GM21825 (cell line): ENCODE data around the gene DAB2IP.
"Not testable (repeated sequence)": the region's sequence is repeated elsewhere in the genome, so short reads cannot be mapped to it uniquely, and the experiment has no call there.

Source experiments
- ATAC-seq: cut with Tn5 transposase; IDR thresholded peaks from one replicate; pipeline ENCODE4 v1.9.1; 2021; ENCODE audit warnings: mild to moderate bottlenecking, moderate library complexity; ENCODE audit not compliant: unreplicated experiment

Gene DAB2IP

DNA sequence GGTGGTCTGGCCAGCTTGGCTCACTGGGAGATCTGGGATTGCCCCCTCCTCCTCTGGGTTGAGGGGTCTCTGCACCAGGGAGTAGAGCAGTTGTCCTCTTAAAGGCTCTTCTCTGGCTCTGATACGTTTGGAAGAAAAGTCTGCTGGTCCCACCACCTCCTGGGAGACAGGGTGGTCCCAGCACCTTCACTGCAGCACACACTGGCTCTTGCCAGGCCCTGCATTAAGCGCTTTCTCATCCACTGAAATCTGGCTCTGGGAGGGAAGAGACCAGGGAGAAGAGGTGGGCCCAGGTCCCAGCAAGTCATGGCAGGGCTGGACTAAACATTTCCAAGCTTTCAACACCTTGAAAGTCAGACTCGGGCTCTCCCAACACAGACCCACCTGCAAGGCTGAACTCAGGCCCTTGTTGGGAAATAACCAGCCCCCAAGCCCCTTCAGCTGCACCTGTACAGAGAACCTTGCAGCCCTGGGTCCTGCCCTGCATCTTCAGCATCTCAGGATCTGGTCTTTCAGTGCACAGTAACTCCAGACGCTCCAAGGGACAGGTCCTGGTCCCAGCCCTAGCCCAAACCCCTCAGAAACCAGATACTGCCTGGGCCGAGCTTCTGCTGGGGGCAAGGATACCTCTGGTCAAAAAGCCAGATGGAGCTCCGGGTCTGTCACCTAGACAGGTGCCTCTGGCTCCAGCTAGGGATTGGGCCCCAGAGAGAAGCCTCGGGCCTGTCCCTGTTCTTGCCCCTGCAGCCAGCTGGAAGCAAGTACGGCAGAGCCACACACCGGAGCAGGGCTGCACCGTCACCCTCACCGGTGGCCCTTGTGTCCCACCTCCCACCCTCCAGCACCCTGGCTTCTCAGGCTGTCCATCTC lies 134.5 kb downstream of the DAB2IP start:
- ATAC-seq = no peak

DNA sequence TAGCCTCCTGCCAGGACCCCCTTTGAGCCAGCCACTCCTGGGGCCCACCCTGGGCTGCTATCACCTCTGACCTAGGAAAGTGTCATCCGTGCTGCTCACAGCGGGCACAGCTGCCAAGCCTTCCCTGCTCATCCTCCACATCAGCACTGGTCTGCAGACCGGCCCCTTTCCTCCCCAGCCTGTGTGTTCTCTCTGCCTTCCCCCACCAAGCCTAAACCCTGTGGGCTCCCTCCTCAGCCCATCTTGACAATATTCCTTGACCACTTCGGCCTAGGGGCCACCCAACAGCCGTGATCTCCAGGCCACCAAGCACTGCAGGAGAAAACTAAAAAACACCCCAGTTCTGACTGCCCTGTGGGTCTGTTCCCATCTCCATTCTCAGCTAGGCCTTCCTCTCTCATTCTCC lies 135.1 kb downstream of the DAB2IP start:
- ATAC-seq = no peak

DNA sequence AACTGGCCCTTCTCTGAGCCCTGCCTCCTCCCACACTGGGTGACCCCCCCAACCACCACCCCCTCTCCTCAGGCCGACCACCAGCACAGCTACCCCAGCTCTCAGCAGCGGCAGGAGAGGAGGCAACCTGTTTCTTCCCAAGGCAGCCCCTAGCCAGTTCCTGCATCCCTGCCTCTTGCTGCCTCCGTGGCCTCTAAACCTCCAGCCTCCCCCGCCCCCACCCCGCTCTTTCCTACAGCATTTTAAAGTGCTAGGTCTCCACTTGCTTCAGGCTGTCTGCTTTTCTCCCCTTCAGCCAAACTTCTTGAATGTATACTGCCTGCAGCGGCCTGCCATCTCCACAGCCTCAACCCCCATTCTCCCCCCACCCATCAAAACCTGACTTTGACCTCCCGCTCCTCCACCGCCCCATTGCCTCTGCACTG lies 135.6 kb downstream of the DAB2IP start:
- ATAC-seq = no peak

DNA sequence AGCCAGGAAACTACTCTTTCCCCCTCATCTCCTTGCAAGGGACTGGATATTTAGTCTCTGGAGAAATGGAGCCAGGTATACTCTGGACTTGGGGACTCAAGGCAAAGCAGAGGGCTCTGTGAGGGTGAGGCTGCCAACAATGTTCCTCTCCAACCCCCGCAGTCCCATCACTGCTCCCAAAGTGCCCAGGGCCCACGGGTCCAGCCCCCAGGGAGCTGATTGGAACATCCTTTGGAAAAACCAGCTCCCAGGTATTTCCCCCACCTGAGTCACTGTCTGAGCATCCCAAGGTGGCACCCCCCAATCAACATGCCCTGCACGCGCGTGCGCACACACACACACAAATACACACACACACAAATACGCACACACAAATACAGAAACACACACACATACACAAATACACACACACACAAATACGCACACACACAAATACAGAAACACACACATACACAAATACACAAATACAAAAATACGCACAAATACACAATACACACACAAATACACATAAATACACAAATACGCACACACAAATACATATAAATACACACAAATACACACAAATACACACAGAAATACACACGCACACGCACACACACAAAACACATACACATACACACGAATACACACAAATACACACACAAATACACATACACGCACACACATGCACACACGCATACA lies 137.4 kb downstream of the DAB2IP start:
- no peak for ATAC-seq

DNA sequence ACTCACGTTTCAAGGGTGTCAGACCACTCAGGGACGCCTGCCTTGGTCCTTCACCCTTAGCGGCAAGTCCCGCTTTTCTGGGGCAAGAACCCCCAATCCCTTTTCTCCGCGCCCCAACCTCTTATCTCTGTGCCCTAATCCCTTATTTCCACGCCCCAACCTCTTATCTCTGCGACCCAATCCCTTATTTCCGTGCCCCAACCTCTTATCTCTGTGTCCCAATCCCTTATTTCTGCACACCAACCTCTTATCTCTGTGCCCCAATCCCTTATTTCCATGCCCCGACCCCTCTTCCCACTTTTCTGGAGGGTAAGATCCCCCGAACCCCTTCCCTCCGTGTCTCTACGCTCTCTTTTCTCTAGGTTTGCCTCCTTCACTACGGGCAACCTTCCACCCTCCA lies 139.4 kb downstream of the DAB2IP start:
- ATAC-seq = no peak

DNA sequence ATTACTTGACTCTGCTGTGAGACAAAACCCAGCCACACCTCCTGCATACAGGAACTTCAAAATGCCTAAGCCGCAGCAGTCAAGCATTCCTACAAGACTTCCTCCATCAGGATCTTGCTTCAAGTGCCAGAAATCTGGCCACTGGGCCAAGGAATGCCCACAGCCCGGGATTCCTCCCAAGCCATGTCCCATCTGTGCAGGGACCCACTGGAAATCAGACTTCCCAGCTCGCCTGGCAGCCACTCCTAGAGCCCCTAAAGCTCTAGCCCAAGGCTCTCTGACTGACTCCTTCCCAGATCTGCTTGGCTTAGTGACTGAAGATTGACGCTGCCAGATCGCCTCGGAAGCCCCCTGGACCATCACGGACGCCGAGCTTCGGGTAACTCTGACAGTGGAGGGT lies 141.0 kb downstream of the DAB2IP start:
- ATAC-seq = not testable (repeated sequence)

DNA sequence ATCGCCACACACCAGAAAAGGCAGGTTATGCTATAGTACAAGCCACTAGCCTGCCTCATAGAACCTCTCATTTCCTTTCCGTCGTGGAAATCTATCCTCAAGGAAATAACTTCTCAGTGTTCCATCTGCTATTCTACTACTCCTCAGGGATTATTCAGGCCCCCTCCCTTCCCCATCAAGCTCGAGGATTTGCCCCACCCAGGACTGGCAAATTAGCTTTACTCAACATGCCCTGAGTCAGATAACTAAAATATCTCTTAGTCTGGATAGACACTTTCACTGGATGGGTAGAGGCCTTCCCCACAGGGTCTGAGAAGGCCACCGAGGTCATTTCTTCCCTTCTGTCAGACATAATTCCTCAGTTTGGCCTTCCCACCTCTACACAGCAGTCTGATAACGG lies 142.9 kb downstream of the DAB2IP start:
- ATAC-seq = not testable (repeated sequence)

DNA sequence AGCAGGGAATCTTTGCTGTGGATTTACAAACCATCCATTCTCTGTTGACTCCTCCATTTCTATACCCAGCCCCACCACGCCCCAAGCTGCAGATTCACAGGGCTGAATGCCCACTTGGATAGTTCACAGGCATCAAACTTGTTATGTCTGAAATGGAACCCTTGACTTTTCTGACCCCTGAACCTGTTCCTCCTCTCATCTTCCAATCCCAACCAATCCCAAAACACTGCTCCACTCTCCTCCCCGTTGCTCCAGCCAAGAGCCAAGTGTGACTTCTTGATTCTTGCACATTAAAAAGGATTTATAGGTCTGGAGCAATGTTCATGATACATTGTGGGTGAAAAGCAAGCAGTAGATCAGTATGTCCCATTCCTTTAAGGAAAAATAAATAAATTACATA lies 145.6 kb downstream of the DAB2IP start:
- no peak for ATAC-seq

DNA sequence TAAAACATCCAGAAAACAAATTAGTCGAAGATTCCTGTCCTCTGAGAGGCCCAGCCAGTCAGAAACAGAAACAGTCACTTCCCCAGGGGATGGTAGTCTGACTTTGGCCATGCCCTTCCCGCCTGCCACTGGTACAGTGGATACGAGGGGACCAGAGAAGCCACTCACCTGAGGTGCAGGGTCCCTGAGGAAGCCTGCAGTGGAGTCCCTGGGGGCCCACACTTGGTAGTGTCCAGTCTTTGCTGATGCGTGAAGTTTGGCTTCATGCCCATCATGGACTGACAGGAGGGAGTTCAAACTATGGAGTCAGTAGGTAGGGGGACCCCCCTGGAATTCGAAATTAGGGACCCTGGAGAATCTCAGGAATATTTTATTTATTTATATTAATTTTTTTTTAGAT lies 147.5 kb downstream of the DAB2IP start:
- no peak for ATAC-seq

DNA sequence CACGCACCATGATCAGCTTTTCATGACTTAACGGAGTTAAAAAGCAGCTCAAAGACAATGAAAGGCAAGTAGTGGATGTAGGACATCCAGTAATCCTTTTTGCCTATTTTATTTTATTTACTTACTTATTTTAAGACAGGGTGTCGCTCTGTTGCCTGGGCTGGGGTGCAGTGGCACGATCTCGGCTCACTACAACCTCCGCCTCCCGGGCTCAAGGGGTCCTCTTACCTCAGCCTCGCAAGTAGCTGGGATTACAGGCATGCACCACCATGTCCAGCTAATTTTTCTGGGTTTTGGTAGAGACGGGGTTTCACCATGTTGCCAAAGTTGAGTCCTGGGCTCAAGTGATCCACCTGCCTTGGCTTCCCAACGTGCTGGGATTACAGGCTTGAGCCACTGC lies 148.9 kb downstream of the DAB2IP start:
- no peak for ATAC-seq

DNA sequence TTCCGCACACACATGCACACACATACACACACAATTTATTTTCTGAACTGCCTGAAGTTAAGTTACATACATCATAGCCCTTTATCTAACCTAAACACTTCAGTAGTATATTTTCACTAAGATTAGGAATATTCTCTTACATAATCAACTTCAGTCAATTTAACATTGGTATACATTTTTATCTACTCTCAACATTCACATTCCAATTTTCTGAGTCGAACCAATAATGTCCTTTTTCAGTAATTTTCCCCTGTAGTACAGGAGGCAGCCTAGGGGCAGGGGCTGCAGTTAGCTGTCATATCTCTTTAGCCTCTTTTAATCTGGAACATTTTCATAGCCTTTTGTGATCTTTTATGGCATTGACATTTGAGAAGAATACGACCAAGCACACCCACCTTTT lies 150.1 kb downstream of the DAB2IP start:
- no peak for ATAC-seq

DNA sequence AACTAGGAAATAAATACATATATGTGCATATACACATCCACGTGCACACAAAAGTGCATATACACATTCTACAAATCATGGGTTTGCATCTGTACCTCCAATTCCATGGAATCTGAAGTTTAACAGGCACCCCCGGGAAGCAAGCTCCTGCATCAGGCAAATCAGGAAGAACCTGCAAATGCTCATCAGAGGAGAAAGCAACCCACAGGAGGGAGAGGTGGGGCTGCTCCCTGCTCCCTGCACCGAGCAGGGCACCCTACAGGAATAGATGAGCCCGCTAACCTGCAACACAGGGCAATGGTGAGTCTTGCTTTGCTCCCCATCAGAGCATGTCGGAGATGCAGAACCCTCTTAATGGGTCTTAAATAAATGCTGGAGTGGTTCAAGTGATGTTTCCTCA lies 151.3 kb downstream of the DAB2IP start:
- no peak for ATAC-seq

DNA sequence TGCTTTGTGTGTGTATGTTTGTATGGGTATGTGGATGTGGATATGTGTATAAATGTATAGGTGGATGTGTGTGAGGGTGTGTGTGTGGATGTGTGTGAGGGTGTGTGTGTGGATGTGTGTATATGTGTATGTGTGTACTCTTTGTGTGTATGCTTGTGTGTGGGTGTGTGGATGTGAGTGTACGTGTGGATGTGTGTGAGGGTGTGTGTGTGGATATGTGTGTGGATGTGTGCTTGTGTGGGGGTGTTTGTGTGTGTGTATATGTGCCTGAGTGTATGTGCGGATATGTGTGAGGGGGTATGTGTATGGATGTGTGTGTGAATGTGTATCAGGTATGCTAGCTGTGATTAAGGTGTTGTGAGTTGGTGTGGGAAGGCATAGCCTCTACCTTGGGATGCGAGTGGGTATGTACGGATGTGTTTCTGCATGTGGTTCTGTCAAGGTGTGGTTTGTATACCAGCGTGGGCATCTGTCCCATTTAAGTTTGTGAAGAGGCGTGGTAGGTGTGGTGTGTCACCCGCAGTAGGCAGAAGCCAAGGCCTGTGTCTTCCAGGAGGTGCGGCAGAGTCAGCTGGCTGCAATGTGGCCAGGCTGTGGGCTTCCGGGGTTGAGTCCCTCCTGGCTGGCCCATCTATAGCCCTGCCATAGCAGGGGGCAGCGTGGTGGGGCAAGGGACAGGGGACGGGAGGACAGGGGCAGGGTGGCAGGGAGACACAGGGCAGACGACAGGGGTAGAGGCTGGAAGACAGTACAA lies 155.8 kb downstream of the DAB2IP start:
- no peak for ATAC-seq

DNA sequence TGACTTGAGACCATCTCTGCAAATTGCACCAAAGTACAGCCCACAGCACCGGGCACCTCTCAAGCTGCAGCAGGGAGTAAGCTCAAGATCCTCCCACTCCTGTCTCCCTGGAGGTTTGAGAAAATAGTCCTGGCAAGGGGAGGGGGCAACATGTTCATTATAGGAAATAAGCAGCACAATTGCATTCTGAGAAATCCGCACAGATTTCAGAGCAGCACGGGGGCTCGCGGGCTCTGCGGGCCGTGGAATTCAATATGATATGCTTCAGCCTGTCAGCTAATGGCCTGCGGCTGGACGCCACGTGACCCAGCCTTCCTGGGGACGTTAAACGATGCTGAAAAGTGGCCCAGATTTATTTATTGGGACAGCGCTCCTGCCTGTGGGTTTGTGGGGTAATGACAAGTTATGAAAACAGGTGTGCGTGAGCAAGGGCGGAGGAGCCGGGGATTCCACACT lies 156.4 kb downstream of the DAB2IP start:
- ATAC-seq = no peak

DNA sequence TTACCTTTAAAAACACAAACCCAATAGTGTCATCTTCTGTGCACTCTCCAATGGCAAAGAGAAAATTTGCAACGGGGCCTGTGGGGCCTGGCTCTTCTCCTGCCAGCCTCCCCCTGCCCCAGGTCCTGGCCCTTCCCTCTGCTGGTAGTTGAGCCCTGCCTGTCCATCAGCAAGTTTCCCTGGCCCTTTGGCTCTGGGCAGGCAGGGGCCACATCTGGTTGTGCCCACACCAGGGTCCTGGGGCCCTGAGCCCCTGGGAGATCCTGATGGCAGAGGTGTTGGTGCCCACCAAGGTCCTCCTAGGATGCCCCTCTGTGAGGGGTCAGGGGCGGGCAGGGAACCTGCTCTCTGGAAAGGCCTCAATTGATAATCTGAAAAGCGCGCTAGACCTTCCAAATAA lies 157.3 kb downstream of the DAB2IP start:
- ATAC-seq = no peak

DNA sequence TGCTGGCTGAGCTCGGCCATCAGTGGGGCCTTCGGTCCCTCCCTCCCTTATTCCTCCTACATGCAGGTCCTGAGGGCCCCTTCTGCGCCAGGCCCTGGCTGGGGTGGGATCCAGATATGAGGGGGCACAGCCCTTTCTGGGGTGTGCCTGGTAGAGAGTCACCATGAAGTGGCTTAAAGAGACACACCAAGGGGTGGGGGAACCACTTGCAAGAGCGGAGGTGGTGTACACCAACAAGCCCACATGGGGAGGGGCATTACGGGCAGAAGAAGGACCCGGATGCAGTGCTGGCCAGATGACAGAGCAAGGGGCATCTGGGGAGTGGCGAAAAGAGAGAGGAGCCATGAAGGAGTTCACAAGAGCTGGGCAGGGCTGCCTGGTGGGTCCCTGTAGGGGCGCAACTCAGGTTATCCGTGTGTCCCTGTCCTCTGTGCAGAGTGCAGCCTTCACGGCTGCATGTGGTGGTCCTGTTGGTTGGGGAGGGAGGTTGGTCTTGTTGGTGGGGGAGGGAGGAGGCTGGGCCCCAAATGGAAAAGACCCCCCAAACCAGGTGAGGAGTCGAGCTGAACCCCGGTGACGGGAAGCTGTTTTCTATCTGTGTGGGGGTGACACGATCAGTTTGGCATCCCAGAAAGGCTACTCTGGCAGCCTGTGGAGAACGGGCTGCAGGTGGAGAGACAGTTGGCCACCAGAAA lies 158.1 kb downstream of the DAB2IP start:
- ATAC-seq = no peak

DNA sequence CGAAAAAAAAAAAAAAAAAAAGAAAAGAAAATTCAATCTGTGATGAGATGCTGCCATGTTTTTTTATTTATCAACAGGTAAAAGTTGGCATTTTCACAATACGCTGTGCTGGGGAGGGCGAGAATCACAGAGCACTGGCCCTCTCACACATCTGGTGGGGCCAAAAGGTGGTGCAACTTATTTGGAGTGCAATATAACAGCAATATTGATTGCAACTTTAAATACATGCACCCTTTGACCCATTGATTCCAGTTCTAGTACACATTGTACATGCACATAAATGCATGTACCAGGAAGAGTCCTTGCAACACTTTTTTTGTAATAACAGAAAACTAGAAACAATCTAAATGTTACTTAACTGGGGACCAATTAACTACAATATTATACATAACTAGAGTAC lies 159.1 kb downstream of the DAB2IP start:
- ATAC-seq = no peak

DNA sequence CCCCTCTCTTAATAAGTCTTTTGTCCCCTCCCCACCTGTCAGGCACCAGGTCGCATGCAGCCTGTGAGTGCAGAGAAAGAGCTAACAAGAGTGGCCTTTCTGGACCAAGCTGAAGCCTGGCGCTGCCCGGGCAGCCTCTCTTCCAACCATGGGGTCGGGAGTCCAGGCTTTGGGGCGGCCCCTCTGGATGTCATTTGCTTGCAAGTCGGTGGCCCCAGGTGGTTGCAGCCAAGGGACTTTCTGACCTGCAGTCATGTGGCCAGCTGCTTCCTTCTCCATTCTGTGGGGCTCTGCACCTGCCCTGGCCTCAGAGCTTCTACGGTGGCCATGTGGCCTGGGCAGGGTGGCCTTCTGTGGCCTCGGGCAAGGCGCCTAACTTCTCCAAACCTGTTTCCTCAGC lies 159.7 kb downstream of the DAB2IP start:
- ATAC-seq = no peak

DNA sequence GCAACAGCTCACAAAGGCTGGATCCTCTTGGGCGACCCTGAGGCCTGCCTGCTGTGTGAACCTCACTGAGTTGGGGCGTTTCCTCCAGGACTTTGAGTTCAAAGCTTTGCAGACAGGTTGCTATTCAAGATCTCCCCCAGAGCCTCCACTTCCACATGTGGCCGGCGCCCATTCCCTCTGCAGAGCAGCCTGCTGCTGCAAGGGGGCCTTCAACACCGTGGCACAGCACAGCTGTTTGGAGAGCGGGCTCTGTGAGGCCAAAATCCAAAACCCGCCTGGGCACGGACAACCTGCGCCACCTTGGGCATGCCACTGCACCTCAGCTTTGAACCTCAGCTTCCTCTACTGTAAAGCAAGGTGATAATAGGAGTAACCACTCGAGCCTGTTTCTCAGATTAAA lies 160.3 kb downstream of the DAB2IP start:
- no peak for ATAC-seq

DNA sequence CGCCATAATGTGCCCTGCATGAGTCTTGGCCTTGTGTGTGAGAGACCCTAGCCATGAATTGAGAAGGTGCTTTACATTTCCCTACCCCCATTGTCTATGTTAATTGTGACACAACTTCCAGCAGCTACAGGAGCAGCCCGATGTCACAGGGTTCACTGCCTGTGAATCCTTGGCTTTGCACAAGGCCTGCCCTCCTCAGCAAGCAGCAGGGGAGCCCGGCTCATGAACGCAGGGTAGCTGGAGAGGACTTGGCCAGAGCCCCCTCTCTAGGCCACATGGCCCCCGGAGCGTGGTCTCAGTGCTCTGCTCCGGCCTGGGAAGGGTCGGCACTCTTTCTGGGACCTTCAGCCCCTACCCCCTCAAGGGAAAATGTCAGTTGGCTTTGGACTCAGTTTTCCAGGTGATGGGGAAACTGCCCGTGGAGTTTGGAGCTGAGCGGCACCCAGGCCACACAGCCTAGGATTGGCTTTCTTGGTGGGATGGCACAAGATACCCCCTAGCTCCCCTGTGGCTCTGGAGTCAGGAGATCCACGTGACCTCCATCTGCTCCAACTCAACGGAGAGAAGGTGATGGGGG lies 160.8 kb downstream of the DAB2IP start:
- no peak for ATAC-seq
